A549 treated with CORT108297 at 1 μM for 4 hours (cell line): Measurements from ENCODE around the gene ABCF2. TPM values are rescaled to one million over a fixed set of nuclear protein-coding genes. Genes with fewer than 3 reads are reported as not detected.

Experiments used
- total RNA-seq: library from RNA; stranded (reverse); fragments of 200-300 nt; extraction: Qiagen RNA extraction; gene quantifications from 5 replicates; pipeline ENCODE4 v1.2.3, GENCODE V29; 2022

Gene ABCF2
- 61.4 to 67.5 TPM (median 66.9 TPM) in 5 replicates for total RNA-seq

GRCh38 chr7:151226875-151227782 is at the start of gene ABCF2:
Gene ABCF2, minus strand, starts transcription at chr7:151227205. Its CDS starts 747 bp downstream, at chr7:151226458.

GRCh38 chr7:151248346-151249033 is 21.5 kb upstream of the ABCF2 start, which contains the start of gene SMARCD3:
Gene SMARCD3, minus strand, starts transcription at chr7:151248694. Its CDS starts 132 bp downstream, at chr7:151248562.

DNA sequence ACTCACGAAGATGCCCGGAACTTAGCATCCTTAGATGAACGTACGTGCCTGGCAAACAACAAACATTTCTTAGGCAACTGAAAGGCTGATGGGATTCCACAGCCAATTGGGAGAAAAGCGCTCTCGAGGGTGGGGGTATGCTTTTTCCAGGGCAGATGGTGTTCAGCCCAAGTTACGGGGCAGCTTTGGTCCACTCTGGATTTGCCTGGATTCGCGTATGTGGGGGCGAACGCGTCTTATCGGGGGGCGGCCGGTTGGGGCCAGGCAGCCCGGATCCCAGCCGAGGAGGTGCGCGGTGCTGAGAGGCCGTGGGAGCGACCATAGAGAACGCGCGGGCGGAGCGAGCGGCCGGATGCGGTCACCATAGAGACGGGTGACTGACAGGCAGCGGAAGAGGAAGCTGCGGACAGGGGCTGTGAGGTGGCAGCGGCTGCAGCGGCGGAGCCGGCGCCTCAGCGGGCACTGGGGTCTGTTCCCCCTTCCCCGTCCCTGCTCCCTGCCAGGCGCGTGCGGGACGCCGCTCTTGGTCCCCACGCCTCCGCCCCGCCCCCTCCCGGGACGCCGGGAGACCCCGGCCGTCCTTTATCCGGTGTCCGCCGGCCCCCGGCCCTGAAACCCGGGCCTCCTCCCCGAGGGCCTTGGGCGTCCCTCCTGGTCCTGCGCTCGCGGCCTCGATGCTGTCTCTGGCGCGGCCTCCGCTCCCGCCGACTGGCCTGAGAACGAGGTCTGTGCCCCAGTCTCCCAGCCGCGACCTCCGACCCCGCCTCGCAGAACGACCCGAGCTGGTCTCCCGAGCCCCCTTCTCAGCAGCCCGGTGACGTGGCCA is 5.3 kb upstream of the ABCF2 start, which contains the start of gene CHPF2:
Gene CHPF2 (plus strand): TSS at position 393 of the 826 bp plus-strand sequence. CDS start 1,529 bp downstream, outside the sequence.

DNA sequence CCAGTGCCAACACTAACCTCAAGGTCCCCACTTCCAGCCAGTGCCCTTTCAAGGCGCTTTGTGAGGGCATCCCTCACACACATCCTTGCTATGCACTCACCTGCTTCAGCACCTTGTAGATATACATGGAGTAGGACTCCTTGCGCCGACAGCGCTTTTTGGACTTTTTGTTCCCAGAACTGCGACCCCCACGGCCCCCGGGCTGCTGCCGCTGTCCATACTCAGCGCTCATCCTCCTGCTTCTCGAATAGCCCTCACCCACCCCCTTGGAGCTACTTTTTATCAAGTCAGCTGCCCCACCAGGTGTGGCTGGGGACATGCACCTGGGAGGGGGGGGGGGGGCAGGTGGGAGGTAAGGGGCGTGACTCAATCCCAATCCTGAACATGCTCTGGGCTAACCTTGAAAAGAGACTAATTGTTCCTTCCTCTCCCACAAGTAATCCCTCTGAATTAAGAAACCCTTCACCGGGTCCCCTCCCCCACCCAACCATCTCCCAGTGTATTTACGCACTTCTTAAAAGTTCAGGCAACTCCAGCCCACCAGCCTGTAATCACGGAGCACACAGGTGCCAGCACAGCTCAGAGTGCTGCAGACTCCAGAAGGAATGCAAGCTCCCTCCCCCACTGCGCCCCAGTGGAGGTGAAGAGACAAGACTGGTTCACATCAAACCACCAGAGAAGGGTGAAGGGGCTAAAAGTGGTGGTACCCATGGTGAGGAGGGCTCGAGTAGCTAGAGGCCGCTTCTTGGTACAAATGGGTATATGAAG is 16.7 kb downstream of the ABCF2 start, which contains the start of gene H2BK1:
Gene H2BK1 (minus strand): TSS at position 402 of the 768 bp plus-strand sequence. CDS start 170 bp downstream, at position 232.

DNA sequence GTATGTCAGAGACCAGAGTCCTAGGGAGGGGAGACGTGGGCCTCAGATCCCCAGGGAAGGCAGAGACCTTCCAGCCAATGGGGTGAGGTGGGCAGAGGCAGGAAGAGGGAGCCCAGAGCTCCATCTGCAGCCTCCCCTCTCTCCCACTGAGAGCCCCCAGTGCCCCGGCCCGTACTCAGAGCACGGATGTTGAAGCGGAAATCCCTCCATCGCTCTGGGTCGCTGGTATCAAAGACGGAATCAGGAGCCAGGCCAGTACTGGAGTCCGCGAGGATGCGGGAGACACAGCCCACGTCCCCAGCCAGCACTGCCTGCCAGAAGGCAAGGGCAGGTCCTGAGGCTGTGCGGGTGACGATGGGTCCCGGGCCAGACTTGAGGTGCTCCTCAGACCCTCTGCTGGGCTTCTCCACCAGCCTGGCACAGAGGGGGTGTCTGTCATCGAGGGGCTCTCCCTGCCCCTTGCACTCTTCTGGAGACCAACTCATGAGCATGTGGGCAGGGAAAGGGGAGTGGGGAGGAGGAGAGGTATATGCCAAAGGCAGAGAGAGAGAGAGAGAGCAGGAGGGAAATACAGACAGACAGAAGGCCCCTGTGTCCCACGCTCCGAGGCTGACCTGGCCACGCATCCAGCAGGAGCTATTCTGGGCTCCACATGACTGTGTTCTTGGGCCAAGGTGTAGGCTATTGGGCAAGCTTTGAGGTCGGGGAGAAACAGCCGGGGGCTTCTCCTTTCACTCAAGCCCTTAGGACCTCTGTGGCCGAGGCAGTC is 40.2 kb downstream of the ABCF2 start, which contains the start of gene ASB10:
Gene ASB10 (minus strand): TSS at position 611 of the 769 bp plus-strand sequence. CDS start 120 bp downstream, at position 491.

GRCh38 chr7:151167197-151167961 is 59.6 kb downstream of the ABCF2 start, which contains the start of gene GBX1:
Gene GBX1, minus strand, starts transcription at chr7:151167694. Its CDS starts 146 bp downstream, at chr7:151167548.

Other genes with a start within 250 kb of the ABCF2 start
- 0.38 to 0.64 TPM (median 0.42 TPM) in 5 replicates for gene KCNH2, start 248.9 kb downstream of the ABCF2 start, total RNA-seq
- 0.22 to 0.65 TPM (median 0.42 TPM) in 5 replicates for gene NOS3, start 236.2 kb downstream of the ABCF2 start, total RNA-seq
- 0.16 to 0.73 TPM (median 0.55 TPM) in 5 replicates for gene ATG9B, start 202.7 kb downstream of the ABCF2 start, total RNA-seq
- gene ABCB8, start 198.8 kb downstream of the ABCF2 start, total RNA-seq: 33.1 to 55.2 TPM (median 52.6 TPM) in 5 replicates
- 4.3 to 12.9 TPM (median 10.4 TPM) in 5 replicates for gene ASIC3, start 178.7 kb downstream of the ABCF2 start, total RNA-seq
- 32.6 to 37.1 TPM (median 34.0 TPM) in 5 replicates for gene CDK5, start 169.3 kb downstream of the ABCF2 start, total RNA-seq
- 191 to 306 TPM (median 300 TPM) in 5 replicates for gene SLC4A2, start 167.6 kb downstream of the ABCF2 start, total RNA-seq
- gene FASTK, start 146.4 kb downstream of the ABCF2 start, total RNA-seq: 52.6 to 89.4 TPM (median 82.4 TPM) in 5 replicates
- gene TMUB1, start 143.7 kb downstream of the ABCF2 start, total RNA-seq: 36.3 to 61.2 TPM (median 59.4 TPM) in 5 replicates
- 43.0 to 72.3 TPM (median 69.5 TPM) in 5 replicates for gene AGAP3, start 140.7 kb downstream of the ABCF2 start, total RNA-seq
- gene GBX1, start 59.5 kb downstream of the ABCF2 start, total RNA-seq: 0.10 to 0.18 TPM in 2 of 5 replicates, not detected in the others
- not detected in 5 replicates for gene ASB10, start 40.0 kb downstream of the ABCF2 start, total RNA-seq
- gene H2BK1, start 16.7 kb downstream of the ABCF2 start, total RNA-seq: not detected in 5 replicates
- gene CHPF2, start 5.3 kb upstream of the ABCF2 start, total RNA-seq: 38.2 to 52.9 TPM (median 47.8 TPM) in 5 replicates
- 8.6 to 12.4 TPM (median 10.4 TPM) in 5 replicates for gene SMARCD3, start 21.5 kb upstream of the ABCF2 start, total RNA-seq
- 34.3 to 49.5 TPM (median 37.0 TPM) in 5 replicates for gene NUB1, start 114.6 kb upstream of the ABCF2 start, total RNA-seq
- 0.13 to 0.38 TPM (median 0.17 TPM) in 5 replicates for gene WDR86, start 182.8 kb upstream of the ABCF2 start, total RNA-seq
- not detected in 5 replicates for gene CRYGN, start 212.9 kb upstream of the ABCF2 start, total RNA-seq